Posterior vena cava (tissue), 2 donors: Measurements from ENCODE around the gene RFESD. TPM values are rescaled to one million over a fixed set of nuclear protein-coding genes. Genes with fewer than 3 reads are reported as not detected.
"Not testable (repeated sequence)": the region's sequence is repeated elsewhere in the genome, so short reads cannot be mapped to it uniquely, and the experiment has no call there.

Experiments used
- DNase-seq: peaks from one replicate; pipeline ENCODE4 v3.0.0-alpha.2; 2020; ENCODE audit warnings: low spot score
- intact Hi-C, 2 donors: fragments of 100-400 bp; cut with DNase I; formaldehyde crosslinking; loops; one replicate each; pipeline versions ENCODE4 v1.14.1 to v1.14.2; 2022 to 2023
- total RNA-seq, 2 donors: library from RNA; stranded (reverse); fragmentation: NEBNext Ultra II Directional; extraction: Animal tissue kit (Norgen Biotek cat#: 25700); gene quantifications; one replicate each; pipeline ENCODE4 v1.2.1, GENCODE V29; 2021
- donor health status: DM: yes; HTN: yes; CAD: no.
- donor health status: DM: yes; HTN: yes; CAD: no.

RFESD gene
- total RNA-seq, 2 donors from 2014 or later: 1.1 to 2.0 TPM

DNA sequence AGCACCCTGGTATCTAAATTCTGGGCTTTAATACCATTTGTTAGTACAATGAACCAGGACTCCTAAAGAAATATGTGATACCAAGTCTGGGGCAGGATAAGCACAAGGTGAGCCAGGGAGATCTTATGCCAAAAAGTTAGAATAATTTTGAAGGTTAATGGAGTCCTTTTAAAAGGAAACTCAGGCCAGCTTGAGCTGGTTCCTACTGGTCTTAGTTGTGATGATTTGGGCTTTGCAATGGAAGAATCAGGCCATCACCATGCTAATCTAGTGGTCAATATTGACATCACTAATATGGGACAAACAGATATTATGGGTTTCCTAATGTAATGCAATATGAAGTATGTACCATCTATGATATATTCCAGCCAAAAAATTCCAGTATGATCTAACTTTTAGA lies 43.8 kb downstream of the RFESD start:
- intact Hi-C loops: no loop called here

DNA sequence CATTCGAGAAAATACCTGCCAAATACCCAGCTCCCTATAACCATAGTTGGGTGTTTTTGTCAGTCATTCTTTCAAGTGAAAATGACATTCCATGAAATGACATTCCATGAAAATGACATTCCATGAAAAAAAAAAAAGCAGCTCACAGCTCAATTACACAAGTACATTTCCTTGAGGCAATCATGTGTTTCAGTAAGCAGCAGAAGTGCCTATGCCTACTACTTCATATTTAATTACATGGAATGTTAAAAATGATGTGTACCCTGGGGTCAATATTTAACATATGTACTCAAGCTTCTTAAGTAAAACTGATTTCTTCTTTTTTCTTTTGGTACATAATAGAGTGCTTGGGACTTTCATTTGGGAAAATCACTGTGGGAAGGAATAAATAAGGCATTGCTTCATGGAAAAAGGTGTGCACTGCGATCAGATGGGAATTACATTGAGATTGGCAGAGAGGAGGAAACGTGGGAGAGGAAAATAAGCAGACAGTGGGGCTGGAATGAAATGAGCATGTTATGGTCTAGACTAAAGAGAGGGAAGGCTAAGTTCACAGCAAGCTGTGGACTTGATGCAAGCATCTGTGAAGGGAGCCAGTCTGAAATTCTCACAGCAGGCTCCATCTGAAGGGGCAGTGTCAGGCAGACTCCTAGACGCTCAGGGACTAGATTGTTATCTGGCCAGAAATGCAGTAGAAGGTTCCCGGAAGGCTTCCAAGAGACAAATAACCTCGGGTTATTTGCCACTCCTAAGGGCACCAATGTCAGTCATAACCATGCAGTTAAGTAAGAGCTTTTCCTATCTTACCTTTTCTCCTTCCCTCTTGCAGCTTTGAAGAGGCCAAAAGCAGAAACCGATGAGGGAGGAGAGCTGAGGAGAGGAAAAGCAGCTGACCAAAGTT lies 51.5 kb downstream of the RFESD start:
- intact Hi-C loops: no loop called here
- DNase-seq: no peak

More for the DNA sequence above, 43.8 kb downstream of the RFESD start:
- DNase-seq: no peak

DNA sequence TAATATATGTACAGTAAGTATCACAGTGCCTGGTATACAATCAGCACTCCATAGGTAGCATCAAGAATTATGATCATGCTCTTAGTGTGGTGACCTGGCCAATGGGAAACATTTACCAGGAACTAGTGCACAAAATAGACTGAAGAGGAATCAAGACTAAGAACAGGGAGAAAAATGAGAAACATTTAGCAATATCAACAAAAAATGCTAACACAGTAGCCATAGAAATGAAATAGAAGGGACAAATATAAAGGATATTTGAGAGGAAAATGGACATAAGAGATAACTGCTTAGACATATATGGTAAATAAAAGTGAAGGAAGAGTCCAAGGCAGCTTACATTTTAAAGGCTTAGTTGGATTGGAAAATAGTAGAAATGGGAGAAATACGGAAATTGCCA lies 52.8 kb downstream of the RFESD start:
- no peak for DNase-seq
- intact Hi-C loops: no loop called here

DNA sequence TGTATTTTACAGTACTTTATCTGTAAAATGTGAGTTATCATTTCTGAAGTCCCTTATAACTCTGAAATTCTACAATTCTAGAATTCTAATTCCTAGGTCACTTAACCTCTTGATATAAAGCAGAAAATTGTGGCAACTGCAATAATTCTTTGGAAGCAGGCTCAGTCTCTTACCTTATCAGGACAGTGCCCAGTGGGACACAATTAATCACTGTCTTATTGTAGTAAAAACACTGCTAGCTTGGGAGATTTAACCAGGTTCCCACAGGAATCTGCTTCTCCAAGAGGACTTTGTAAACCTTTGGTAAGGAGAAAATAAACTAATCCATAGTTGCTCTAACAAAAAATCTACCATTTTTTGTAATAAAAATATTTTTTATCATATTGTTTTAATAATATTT lies 54.5 kb downstream of the RFESD start:
- intact Hi-C loops: no loop called here
- DNase-seq: no peak

DNA sequence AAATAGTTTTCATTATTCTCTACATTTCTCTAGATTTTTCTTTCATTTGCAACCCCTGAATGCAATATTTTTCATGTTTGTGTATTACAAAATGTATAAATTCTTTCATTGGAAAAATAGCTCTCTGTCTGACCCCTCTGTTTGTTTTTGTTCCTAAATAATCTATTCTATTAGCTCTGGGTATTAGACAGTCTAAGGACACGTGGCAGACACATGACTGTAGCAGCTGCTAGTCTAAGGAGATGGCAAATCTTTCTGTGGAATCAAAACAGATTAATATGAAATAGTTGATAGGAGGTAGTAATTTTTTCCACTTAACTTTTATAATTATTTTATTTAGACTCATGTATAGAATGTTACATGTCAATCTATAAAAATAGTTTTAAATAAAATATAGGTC lies 57.6 kb downstream of the RFESD start:
- intact Hi-C loops: no loop called here
- DNase-seq: no peak

DNA sequence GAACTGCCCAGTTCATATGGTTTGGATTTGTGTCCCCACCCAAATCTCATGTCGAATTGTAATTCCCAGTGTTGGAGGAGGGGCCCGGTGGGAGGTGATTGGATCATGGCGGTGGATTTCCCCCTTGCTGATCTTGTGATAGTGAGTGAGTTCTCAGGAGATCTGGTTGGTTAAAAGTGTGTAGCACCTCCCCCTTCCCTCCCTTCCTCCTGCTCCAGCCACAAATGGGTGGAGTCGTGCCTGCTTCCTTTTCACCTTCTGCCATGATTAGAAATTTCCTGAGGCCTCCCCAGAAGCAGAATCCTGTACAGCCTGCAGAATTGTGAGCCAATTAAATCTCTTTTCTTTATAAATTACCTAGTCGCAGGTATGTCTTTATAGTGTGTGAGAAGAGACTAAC lies 59.6 kb downstream of the RFESD start:
- DNase-seq, intact Hi-C loops: not testable (repeated sequence)

DNA sequence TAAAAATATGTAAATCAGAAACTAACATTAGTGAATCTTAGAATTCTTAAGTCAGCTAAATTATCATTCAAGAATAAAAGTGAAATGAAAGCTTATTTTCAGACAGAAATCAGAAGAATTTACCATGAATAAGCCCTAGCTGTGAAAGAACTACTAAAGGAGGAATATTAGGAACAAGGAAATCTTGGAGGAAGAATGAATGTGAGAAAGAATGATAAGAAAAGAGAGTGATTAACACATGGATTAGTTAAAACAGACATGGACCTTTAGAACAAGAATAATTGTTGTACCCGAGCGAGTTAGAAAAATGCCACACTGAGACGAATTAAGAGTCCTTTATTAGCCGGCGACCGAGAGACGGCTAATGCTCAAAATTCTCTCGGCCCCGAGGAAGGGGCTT lies 60.5 kb downstream of the RFESD start:
- DNase-seq: no peak
- intact Hi-C loops: no loop called here

Other genes with a start within 250 kb of the RFESD start
- gene SKIC3, start 91.8 kb upstream of the RFESD start, total RNA-seq: 10 to 100 TPM; 78.4 to 86.8 TPM
- 1 to 10 TPM; 4.1 to 4.6 TPM for gene ARSK, start 91.7 kb upstream of the RFESD start, total RNA-seq
- under 1 TPM; 0.10 to 0.23 TPM for gene GPR150, start 26.7 kb upstream of the RFESD start, total RNA-seq
- under 1 TPM; 0.29 to 0.51 TPM for gene SPATA9, start 36.2 kb downstream of the RFESD start, total RNA-seq
- gene RHOBTB3, start 84.6 kb downstream of the RFESD start, total RNA-seq: 10 to 100 TPM; 40.2 to 55.7 TPM
- gene GLRX, start 175.9 kb downstream of the RFESD start, total RNA-seq: 10 to 100 TPM; 31.0 to 52.5 TPM